GM18499 (cell line): ENCODE results near the gene ZNF814.
"Not testable (repeated sequence)": the region's sequence is repeated elsewhere in the genome, so short reads cannot be mapped to it uniquely, and the experiment has no call there.

Experiments used
- ATAC-seq: cut with Tn5 transposase; IDR thresholded peaks from one replicate; pipeline ENCODE4 v1.9.1; 2021; ENCODE audit warnings: moderate number of reproducible peaks; ENCODE audit not compliant: insufficient read depth, unreplicated experiment

Gene ZNF814

GRCh38 chr19:57819475-57820148, 69.2 kb downstream of the ZNF814 start:
- peak; percentile 78 for ATAC-seq

- ATAC-seq: no peak
Measured at GRCh38 chr19:57818378-57818777, 70.5 kb downstream of the ZNF814 start.

- ATAC-seq: no peak
Measured at GRCh38 chr19:57817976-57818375, 70.9 kb downstream of the ZNF814 start.

GRCh38 chr19:57816652-57817051, 72.2 kb downstream of the ZNF814 start:
- ATAC-seq: no peak

GRCh38 chr19:57815247-57816075, 73.4 kb downstream of the ZNF814 start:
- ATAC-seq: no peak

- no peak for ATAC-seq
Measured at GRCh38 chr19:57814505-57815246, 74.2 kb downstream of the ZNF814 start, which contains the start of gene ZNF552. TSS of gene ZNF552 (minus strand) at chr19:57814913. CDS start at chr19:57814743, 170 bp downstream.

GRCh38 chr19:57813919-57814504, 74.8 kb downstream of the ZNF814 start:
- no peak for ATAC-seq

GRCh38 chr19:57812975-57813820, 75.6 kb downstream of the ZNF814 start:
- ATAC-seq: not testable (repeated sequence)

- ATAC-seq: no peak
Measured at GRCh38 chr19:57812226-57812625, 76.6 kb downstream of the ZNF814 start.

GRCh38 chr19:57810410-57811295, 78.2 kb downstream of the ZNF814 start:
- ATAC-seq: not testable (repeated sequence)

GRCh38 chr19:57807541-57807940, 81.3 kb downstream of the ZNF814 start:
- ATAC-seq: no peak

- no peak for ATAC-seq
Measured at GRCh38 chr19:57803594-57804325, 85.1 kb downstream of the ZNF814 start.

GRCh38 chr19:57803265-57803593, 85.6 kb downstream of the ZNF814 start:
- no peak for ATAC-seq

GRCh38 chr19:57802269-57802668, 86.6 kb downstream of the ZNF814 start:
- no peak for ATAC-seq

GRCh38 chr19:57800696-57801095, 88.1 kb downstream of the ZNF814 start:
- no peak for ATAC-seq
